Epidermal melanocyte (primary cell): Measurements from ENCODE around the gene CCND2.
"Not testable (repeated sequence)": the region's sequence is repeated elsewhere in the genome, so short reads cannot be mapped to it uniquely, and the experiment has no call there.

ENCODE experiments used
- DNase-seq: peaks from one replicate; pipeline ENCODE4 v3.0.0; 2011; ENCODE audit warnings: low spot score; ENCODE audit not compliant: insufficient read length

CCND2 gene

DNA sequence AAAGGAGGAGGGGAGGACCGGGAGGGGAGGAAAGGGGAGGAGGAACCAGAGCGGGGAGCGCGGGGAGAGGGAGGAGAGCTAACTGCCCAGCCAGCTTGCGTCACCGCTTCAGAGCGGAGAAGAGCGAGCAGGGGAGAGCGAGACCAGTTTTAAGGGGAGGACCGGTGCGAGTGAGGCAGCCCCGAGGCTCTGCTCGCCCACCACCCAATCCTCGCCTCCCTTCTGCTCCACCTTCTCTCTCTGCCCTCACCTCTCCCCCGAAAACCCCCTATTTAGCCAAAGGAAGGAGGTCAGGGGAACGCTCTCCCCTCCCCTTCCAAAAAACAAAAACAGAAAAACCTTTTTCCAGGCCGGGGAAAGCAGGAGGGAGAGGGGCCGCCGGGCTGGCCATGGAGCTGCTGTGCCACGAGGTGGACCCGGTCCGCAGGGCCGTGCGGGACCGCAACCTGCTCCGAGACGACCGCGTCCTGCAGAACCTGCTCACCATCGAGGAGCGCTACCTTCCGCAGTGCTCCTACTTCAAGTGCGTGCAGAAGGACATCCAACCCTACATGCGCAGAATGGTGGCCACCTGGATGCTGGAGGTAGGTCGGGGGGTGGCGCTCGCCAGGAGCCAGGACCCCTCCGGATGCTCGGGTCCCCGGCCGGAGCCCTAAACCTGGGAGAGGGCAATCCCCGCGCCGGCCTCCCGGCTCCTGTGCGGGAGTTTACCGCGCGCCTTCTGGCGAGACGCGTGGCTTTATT is at the start of gene CCND2:
CCND2 (plus strand) TSS at position 111 of the 744 bp plus-strand sequence; CDS start at position 390, 279 bp downstream.
- DNase-seq: peak; percentile 62

DNA sequence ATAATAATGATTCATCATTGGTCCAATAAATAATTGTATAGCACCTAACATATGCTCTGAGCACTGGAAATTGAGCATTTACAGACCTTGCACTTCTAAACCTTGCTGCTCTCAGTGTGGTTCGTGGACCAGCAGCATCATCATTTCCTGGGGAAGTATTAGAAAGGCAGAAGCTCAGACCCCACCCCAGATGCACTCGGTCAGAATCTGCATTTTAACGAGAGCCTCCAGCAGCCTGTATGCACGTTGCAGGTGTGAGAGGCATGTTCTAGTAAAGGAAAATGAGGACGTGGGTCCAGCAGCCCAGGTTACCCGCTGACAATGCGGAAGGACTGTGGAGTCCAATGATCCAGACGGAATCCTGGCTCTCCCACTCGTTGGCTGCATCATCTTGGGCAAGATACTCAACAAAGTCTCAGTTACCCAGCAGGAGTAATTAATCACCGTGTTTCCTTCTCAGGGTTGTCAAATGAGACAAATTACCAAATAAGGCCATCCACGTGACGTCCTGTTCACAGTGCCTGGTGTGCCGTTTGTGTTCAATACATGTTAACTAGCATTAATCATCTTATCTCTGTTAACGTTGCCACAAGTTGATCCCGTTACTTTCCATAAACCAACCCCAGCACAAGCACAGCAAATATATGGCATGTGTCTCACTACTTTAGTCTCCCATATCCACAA is 49.2 kb upstream of the CCND2 start:
- no peak for DNase-seq

DNA sequence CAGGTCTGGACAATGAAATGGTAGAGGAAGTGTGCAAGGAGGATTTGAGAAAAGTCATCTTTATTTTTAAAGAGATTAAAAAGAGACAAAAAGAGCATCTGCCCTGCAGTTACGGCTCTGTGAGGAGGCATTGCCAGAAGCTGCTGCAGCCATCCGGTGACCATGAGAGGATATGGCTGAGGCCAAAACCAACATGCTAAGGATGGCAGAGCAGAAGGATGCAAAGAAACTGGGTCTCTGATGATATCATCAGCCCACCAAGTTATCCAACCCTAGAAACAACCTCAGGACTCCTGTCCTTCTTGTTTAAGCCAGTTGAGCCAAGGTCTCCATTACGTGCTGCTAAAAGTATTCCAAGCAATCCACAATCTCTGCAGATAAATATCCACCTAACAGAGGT is 48.0 kb upstream of the CCND2 start:
- no peak for DNase-seq

DNA sequence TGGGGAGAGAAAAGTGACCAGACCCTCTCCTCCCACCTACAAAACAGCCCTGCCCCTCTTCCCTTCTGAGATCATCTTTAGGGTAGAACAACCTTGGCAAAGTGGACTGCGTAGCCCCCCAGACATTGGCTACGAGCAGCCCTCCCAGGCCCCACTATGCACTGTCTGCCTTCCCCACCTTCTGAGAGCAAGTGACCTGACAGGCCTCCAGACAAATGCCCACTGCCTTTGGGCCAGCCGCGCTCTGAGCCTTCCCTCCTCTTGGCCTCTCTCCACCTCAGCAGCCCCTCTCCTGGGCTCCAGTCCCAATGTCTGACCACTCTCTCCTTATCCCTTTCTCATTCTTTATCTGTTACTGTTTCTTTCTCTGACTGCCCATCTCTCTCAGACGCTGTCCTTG is 46.5 kb upstream of the CCND2 start:
- no peak for DNase-seq

DNA sequence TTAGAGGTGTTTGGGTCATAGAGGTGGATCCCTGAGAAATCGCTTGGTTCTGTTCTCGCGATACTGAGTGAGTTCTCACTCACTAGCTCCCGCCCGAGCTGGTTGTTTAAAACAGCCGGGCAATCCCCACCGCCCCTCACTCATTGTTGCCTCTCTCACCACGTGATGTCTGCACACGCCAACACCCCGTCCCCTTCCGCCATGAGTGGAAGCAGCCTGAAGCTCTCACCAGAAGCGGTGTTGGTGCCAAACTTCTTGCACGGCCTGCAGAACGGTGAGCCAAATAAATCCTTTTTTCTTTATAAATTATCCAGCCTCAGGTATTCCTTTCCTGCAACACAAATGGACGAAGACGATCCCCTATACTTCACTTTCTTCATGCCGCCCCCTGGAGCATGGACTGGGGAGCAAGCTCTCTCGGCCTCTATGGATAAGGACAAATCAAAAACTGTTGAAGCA is 45.4 kb upstream of the CCND2 start:
- no peak for DNase-seq

DNA sequence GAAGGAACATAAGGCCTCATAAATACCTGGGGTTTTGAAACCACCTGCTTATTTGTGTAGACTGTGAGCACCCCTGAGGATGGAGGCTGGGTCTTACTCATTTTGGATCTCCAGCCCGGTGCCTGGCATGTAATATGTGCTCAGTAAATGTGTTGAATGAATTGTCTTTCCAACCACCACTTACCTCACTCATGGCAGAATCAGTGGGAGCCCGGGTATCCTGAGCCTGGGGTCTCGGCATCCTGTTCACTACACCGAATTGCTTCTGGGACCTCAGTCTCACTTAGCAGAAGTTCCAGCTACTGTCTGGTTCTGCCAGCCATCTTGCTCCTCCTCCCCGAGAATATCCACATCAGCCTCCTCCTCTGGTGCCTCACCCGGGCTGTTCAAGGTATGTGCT is 43.0 kb upstream of the CCND2 start:
- no peak for DNase-seq

DNA sequence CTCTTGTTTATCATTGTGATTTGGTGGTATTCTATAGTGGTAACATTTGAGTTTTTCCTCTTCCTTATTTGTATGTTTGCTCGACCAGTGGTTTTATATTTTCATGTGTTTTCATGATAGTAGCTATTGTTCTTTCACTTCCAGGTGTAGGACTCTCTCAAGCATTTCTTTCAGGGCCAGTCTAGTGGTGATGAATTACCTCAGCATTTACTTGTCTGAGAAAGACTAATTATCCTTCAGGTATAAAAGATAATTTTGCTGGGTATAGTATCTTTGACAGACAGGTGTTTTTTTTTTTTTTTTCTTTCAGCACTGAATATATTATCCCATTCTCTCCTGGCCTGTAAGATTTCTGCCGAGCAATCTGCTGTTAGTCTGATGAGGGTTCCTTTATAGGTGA is 35.0 kb upstream of the CCND2 start:
- DNase-seq: no peak

DNA sequence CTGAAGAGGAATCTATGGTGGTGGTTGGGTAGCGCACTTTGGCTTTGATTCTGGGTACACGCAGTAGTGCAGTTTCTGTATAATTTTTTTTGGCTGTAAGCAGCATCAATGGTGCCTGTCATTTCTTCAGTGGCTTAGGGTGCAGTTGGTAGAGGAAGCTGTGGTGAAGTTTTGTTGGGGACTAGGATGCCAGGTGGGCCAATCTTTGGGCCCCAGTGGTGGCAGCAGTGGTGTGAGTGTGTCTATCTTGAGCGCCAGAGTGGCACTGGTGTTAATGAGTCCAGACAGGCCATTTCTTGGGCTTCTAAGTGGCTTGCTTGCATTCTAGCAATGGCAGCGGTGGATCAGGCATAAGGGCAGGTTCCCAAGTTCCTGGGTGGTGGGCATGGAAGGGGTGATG is 33.8 kb upstream of the CCND2 start:
- DNase-seq: no peak

DNA sequence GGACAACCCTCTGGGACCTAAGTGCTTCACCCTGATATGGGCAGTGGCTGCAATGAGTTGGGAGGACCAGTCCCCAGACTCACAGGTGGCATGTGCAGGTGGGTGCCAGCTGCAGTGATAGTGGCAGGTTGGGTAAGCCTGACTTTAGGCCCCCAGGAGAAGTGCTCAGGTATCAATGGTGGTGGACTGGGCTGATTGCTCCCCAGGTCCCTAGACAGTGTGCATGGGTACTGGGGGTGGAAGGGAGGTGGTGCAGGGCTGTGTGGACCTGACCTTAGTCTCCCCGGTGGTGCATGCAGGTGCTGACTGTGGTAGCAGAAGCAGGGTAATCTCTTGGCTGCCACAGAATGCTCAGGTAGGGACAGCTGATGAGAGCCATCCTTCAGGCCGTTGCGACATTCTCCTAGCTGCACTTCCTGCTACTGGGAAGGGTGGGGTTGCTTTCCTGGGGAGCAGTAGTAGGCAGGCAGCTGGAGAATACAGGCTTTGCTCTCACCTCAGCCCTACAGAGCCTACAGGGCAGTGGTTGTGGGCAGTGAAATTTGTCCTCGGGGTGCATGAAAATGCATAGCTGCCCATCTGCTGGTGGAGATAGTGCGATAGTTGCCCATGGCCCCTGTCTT is 33.3 kb upstream of the CCND2 start:
- no peak for DNase-seq

DNA sequence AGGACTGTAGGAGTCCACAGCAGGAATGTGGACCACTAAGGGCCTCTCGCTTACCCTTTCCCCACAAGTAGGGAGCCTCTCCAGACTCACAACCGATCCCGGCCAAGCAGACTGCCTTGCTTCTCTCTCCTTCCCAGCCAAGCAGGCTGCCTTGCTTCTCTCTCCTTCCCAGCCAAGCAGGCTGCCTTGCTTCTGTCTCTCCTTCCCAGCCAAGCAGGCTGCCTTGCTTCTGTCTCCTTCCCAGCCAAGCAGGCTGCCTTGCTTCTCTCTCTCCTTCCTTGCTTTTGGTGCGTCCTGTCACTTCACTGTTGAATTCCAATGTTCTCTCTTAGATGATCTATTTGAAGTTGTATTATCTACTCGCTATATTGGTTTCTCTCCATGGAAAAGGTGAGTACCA is 32.6 kb upstream of the CCND2 start:
- DNase-seq: no peak

DNA sequence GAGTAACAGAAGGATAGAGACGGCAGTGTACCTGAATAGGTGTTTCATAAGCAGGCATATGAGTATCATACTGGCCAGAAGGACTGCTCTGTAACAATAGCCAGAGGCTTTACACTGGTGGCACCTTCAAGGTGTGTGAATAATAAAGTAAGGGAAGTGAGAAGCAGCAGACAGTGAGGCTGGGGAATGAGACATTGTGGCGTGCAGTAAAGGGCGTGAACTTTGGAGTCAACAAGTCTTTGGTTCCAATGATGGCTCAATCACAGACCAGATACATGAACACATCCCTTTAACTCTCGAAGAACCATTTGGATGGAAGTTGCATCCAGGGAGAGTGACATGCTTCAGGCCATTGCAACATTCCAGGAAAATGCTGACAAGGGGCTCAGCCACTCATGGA is 32.0 kb upstream of the CCND2 start:
- DNase-seq: no peak

DNA sequence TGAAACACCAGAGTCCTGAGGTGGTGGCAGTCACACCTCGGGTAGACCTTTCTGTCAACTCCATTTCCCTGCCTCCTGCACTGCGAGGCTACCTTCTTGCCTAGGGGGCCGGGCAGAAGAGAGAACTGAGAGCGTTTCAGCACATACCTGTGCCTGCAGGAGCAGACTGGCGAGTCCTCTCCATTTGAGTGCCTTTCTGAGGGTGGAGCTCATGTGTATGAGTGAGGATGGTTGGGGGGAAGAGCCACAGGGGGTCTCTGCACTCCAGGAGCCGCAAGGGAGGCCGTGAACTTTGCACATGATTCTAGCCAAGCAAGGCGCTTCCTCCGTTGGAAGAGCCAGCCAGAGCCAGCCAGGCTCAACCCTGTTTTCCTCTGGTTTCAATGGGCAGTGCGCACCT is 31.0 kb upstream of the CCND2 start:
- no peak for DNase-seq

DNA sequence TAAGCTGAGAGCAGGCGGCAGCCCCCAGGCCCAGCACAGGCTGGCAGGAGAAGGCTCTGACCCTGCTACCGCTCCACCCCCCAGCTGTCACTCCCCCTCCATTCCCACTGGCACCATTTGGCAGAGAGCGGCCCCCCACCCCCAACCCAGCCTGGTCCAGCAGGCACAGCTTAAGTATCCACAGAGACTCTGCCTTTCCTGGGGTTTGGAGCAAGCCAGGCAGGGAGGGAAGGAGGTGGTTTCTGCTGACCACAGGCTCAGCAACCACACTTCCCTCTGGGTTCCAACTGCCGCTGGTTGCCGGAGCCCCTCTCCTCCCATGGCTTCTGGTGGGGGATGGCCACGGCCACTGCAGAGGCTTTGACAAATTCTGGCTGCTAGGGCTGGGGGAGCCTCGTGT is 30.5 kb upstream of the CCND2 start:
- DNase-seq: no peak

DNA sequence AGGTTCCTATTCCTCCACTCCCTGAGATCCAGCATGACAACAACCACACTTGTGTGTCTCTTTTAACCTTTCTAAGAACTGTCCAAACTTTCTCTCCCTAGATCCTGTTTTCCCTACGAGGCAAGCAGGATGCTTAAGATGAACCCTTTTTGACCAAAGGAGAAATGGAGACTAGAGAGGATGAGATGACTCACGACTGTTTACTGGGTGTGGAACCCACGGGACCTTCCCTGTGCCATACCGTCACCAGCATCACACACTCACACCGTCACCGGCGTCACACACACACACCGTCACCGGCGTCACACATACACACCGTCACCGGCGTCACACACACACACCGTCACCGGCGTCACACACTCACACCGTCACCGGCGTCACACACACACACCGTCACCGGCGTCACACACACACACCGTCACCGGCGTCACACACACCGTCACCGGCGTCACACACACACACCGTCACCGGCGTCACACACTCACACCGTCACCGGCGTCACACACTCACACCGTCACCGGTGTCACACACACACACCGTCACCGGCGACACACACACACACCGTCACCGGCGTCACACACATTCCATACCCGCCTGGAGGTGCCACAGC is 30.0 kb upstream of the CCND2 start:
- DNase-seq: not testable (repeated sequence)

DNA sequence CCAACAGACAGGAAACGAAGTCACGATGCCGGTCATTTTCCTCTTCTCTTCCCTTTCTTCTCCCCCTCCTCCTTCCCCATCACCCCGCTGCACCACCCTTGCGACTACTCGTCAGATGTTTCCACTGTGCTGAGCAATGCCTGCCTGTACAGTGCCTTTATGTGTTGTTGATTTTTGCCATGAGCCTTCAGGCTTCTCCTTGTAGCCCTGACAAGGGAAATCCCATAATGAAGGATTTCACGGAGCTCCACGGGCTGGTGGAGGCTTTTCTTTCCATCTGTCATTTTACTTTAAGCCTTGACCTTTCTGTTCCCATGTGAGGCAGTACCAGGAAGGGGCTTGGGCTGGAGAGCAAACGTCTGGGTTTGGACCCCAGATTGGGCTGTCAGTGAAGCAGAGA is 28.7 kb upstream of the CCND2 start:
- no peak for DNase-seq

DNA sequence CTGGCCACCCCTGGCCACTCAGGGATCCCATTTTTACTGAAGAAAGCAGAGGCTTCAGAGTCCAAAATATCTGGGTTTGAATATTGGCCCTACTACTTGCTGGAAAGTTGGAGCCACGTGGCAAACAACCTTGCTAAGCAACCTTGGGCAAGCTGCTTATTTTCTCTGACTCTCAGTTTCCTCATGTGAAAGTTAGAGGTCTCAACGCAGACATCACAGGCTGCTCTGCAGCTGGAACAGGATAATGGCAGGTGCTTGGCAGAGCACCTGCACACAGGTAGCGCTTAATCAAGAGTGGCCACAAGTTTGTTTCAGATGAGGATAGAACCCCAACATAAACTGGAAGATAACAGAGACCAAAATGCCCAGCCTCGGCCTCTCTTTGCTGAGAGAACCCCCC is 28.1 kb upstream of the CCND2 start:
- no peak for DNase-seq

DNA sequence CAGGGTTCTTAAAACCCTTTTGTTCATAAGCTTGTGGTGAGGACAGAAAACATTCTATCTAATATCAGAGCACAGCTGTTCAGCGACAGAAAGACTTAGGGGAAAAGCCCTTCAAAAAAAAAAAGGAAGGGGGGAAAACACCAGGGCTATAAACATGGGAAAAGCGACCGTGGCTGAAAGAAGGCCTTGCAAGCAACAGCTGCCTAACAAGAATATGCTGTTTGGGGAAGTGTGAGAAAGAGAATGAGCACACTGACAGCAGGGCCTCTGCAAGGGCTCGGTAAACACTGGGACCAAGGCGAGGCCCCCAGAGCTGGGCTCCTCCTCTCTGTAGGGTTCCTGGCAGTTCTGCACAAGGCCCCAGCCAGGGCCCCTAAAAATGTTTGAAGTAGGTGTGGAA is 27.4 kb upstream of the CCND2 start:
- no peak for DNase-seq

DNA sequence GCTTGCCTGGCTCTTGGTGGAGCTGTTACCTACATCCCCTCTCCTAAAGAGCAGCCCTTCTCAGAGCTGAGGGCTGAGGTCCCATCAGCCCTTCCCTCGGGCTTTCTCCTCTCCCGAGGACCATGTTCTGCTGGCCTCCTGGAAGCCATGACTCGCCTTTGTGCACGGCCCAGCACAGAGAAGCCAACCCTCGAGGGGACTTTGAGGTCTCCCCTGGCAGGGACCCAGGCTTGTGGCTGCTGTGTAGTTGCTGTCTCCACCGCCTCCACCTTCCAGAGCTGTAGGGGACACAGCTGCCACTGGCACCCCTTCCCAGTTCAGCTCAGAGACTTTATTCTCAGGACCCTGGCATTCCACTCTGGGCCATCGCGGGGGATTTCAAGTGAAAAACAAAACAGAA is 22.9 kb upstream of the CCND2 start:
- DNase-seq: no peak

DNA sequence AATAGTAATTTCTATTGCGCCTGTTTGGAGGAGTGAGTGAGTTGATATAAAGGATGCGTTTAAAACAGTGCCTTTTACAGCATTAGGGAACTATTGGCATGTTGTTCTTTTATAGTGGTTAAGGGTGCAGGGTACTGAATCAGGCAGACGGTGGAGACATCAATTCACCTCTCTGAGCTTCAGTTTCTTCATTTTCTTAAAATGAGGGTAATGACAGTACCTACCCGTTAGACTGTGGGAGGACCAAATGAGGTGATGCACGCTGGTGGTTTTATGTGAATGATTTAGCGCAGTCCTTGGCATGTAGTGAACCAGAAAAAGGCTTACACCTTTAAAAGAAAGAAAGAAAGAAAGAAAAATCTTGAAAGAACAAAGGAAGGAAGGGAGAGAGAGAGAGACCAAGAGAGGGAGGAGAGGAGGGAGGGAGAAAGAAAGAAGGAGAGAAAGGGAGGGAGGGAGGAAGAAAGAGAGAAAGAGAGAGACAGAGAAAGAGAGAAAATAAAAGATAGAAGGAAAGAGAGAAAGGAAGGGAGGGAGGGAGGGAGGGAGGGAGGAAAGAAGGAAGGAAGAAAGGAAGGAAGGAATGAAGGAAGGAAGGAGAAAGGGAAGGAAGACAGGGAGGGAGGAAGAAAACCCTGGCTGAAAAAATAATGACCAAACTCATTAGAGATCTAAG is 22.2 kb upstream of the CCND2 start:
- DNase-seq: no peak

DNA sequence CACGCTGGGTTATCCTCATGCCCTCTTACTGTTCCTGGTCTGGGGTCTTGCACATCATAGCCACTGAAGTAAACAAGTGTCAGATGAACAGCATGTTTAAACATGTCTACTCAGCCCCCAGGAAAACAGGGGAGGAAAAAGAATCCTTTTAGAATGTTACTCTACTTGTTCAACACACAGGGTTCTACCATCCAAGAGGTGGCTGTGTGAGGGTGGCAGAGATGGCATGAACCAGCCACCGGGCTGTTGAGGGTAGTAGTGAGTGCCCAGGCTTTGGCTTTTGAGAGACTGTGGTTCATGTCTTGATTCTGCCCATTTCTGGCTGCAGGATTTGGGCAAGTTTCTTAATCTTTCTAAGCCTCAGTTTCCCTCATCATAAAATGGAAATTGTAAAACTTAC is 21.6 kb upstream of the CCND2 start:
- DNase-seq: no peak

DNA sequence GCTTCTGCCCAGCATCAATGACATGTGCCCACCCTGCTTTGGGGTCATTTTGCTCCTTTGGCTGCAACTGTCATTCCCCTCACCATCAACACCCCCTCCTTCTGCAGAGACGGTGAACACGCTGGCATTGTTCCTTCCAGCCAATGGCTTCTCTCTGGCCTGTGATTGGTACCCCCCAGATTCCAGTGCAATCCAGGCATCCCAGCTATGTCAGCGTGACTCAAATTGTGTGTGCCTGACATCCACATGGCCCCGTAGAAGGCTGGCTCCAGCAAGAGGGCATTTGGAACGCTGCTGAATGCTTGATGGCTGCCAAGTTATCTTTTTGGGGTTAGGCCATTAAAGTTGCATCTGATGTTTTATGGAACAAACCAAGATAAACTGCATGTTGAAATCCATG is 21.0 kb upstream of the CCND2 start:
- no peak for DNase-seq
